OCI-M1 (cell line): ENCODE results near the gene NIPA2.
A peak's percentile ranks its signal among the peaks of the same experiment; 100 is the strongest.
"Not testable (repeated sequence)": the region's sequence is repeated elsewhere in the genome, so short reads cannot be mapped to it uniquely, and the experiment has no call there.

ENCODE experiments used
- DNase-seq: peaks from one replicate; lab custom pipeline; 2025; lab: John Stamatoyannopoulos, UW

The NIPA2 gene

GRCh38 chr15:22838292-22839042 is at the start of gene NIPA2:
NIPA2 (plus strand) TSS chr15:22838666; CDS start chr15:22851732, 13,066 bp downstream.
- DNase-seq, result peak; percentile 99

- no peak for DNase-seq
Observed at GRCh38 chr15:22794063-22794462, 44.4 kb upstream of the NIPA2 start.

GRCh38 chr15:22794621-22795167 is 43.8 kb upstream of the NIPA2 start:
- DNase-seq, result no peak

GRCh38 chr15:22795206-22796063 is 43.0 kb upstream of the NIPA2 start:
- DNase-seq, result no peak

- DNase-seq, result peak; percentile 13
Observed at GRCh38 chr15:22796079-22796478, 42.4 kb upstream of the NIPA2 start.

- no peak for DNase-seq
Observed at GRCh38 chr15:22799902-22800301, 38.6 kb upstream of the NIPA2 start.

- DNase-seq, result not testable (repeated sequence)
Observed at GRCh38 chr15:22803006-22803405, 35.5 kb upstream of the NIPA2 start.

- DNase-seq, result no peak
Observed at GRCh38 chr15:22806156-22806555, 32.3 kb upstream of the NIPA2 start.

- no peak for DNase-seq
Observed at GRCh38 chr15:22806664-22807063, 31.8 kb upstream of the NIPA2 start.

GRCh38 chr15:22807831-22808230 is 30.6 kb upstream of the NIPA2 start:
- not testable (repeated sequence) for DNase-seq

- DNase-seq, result no peak
Observed at GRCh38 chr15:22808240-22808639, 30.2 kb upstream of the NIPA2 start.

- no peak for DNase-seq
Observed at GRCh38 chr15:22808761-22809280, 29.6 kb upstream of the NIPA2 start.

- DNase-seq, result no peak
Observed at GRCh38 chr15:22810033-22810852, 28.2 kb upstream of the NIPA2 start.

GRCh38 chr15:22810853-22811338 is 27.6 kb upstream of the NIPA2 start:
- DNase-seq, result no peak

- peak; percentile 20 for DNase-seq
Observed at GRCh38 chr15:22811640-22812039, 26.8 kb upstream of the NIPA2 start.

- DNase-seq, result no peak
Observed at GRCh38 chr15:22813844-22814243, 24.6 kb upstream of the NIPA2 start.

GRCh38 chr15:22815766-22816165 is 22.7 kb upstream of the NIPA2 start:
- DNase-seq, result no peak

- no peak for DNase-seq
Observed at GRCh38 chr15:22819651-22820050, 18.8 kb upstream of the NIPA2 start.

- DNase-seq, result no peak
Observed at GRCh38 chr15:22823495-22824128, 14.9 kb upstream of the NIPA2 start.

- no peak for DNase-seq
Observed at GRCh38 chr15:22827125-22827524, 11.3 kb upstream of the NIPA2 start.

GRCh38 chr15:22831473-22831872 is 7.0 kb upstream of the NIPA2 start:
- DNase-seq, result no peak
